CD14-positive monocyte (primary cell): ENCODE measurements around the gene LRPPRC. TPM values are rescaled to one million over a fixed set of nuclear protein-coding genes. Genes with fewer than 3 reads are reported as not detected.

Experiments
- DNase-seq, 3 donors: peaks; one replicate each; pipeline ENCODE4 v3.0.0-alpha.2; 2011 to 2022
- H2AFZ ChIP-seq: 2 replicates; pipeline ENCODE4 v1.6.0; 2012; ENCODE audit warnings: mild to moderate bottlenecking, low read depth, low read length, inconsistent platforms; ENCODE audit not compliant: insufficient read depth, poor library complexity, severe bottlenecking
- H3K27ac ChIP-seq, 2 donors: 1 replicate in 1 of 2; 2 replicates in 1 of 2; pipeline ENCODE4 v1.5.1; 2012 to 2013; ENCODE audit warnings: low read length in 2 of 2, control low read depth in 1 of 2, inconsistent platforms in 1 of 2, low read depth in 1 of 2, mild to moderate bottlenecking in 1 of 2
- H3K27me3 ChIP-seq, 2 donors: one replicate each; pipeline versions ENCODE4 v1.6.0 to v1.6.1; 2011 to 2013; ENCODE audit warnings: low read length in 2 of 2; ENCODE audit not compliant: control insufficient read depth in 2 of 2, insufficient read depth in 2 of 2
- H3K36me3 ChIP-seq, 2 donors: replicated peaks in 1 of 2; 1 replicate in 1 of 2; 2 replicates in 1 of 2; pipeline versions ENCODE4 v1.5.1 to v1.6.1; 2012 to 2013; ENCODE audit warnings: low read length in 2 of 2, control low read depth in 1 of 2, inconsistent platforms in 1 of 2, mild to moderate bottlenecking in 1 of 2; ENCODE audit not compliant: insufficient read depth in 2 of 2, control insufficient read depth in 1 of 2
- H3K4me1 ChIP-seq, 2 donors: 1 replicate in 1 of 2; 2 replicates in 1 of 2; pipeline versions ENCODE4 v1.5.1 to v1.6.1; 2012 to 2013; ENCODE audit warnings: low read length in 2 of 2, control low read depth in 1 of 2, inconsistent platforms in 1 of 2, mild to moderate bottlenecking in 1 of 2, moderate library complexity in 1 of 2; ENCODE audit not compliant: insufficient read depth in 2 of 2, control insufficient read depth in 1 of 2
- H3K4me2 ChIP-seq: replicated peaks from 2 replicates; pipeline ENCODE3; 2012; ENCODE audit warnings: low read length, moderate library complexity, mild to moderate bottlenecking; ENCODE audit not compliant: poor library complexity, severe bottlenecking; ENCODE audit errors: extremely low read depth
- H3K4me3 ChIP-seq, 3 experiments: fragments of 200-600 bp in 1 of 3; sonication (generic) in 1 of 3; replicated peaks in 1 of 3; 1 replicate in 2 of 3; 2 replicates in 1 of 3; pipeline ENCODE4 v1.5.1; 2011 to 2013; ENCODE audit warnings: low read length in 3 of 3, mild to moderate bottlenecking in 3 of 3, control low read depth in 2 of 3, low read depth in 2 of 3, inconsistent platforms in 1 of 3, moderate library complexity in 1 of 3
- H3K79me2 ChIP-seq: 2 replicates; pipeline ENCODE4 v1.6.0; 2012; ENCODE audit warnings: mild to moderate bottlenecking, control low read depth, inconsistent platforms, low read length, moderate library complexity; ENCODE audit not compliant: insufficient read depth
- H3K9ac ChIP-seq: 2 replicates; pipeline ENCODE4 v1.6.0; 2017; ENCODE audit warnings: low read length, mild to moderate bottlenecking; ENCODE audit not compliant: insufficient read depth, poor library complexity, severe bottlenecking
- H3K9me3 ChIP-seq, 2 donors: replicated peaks in 1 of 2; 1 replicate in 1 of 2; 2 replicates in 1 of 2; pipeline versions ENCODE4 v1.5.1 to v1.6.1; 2012 to 2013; ENCODE audit warnings: low read length in 2 of 2, control low read depth in 1 of 2; ENCODE audit not compliant: control insufficient read depth in 1 of 2, insufficient read depth in 1 of 2
- H4K20me1 ChIP-seq: 2 replicates; pipeline ENCODE4 v1.6.0; 2012; ENCODE audit warnings: mild to moderate bottlenecking, low read length, control low read depth, moderate library complexity; ENCODE audit not compliant: insufficient read depth
- H3K27ac Mint-ChIP-seq, 7 donors: one replicate each; pipeline ENCODE4 v1.8.0; 2020; ENCODE audit warnings: mild to moderate bottlenecking in 7 of 7, mixed read lengths in 7 of 7, moderate library complexity in 6 of 7, inconsistent platforms in 2 of 7
- H3K27me3 Mint-ChIP-seq, 3 donors: one replicate each; pipeline ENCODE4 v1.8.0; 2021 to 2022; ENCODE audit warnings: low read depth in 3 of 3, mild to moderate bottlenecking in 3 of 3, mixed read lengths in 3 of 3, moderate library complexity in 3 of 3, inconsistent platforms in 1 of 3
- H3K36me3 Mint-ChIP-seq, 2 donors: one replicate each; pipeline ENCODE4 v1.8.0; 2020; ENCODE audit warnings: mixed read lengths in 2 of 2, inconsistent platforms in 1 of 2, mild to moderate bottlenecking in 1 of 2
- H3K4me1 Mint-ChIP-seq: one replicate; pipeline ENCODE4 v1.8.0; 2020; ENCODE audit warnings: mild to moderate bottlenecking, mixed read lengths
- H3K4me3 Mint-ChIP-seq, 2 donors: one replicate each; pipeline ENCODE4 v1.8.0; 2020; ENCODE audit warnings: mild to moderate bottlenecking in 2 of 2, mixed read lengths in 2 of 2, moderate library complexity in 1 of 2
- H3K9me3 Mint-ChIP-seq, 7 donors: one replicate each; pipeline ENCODE4 v1.8.0; 2020 to 2022; ENCODE audit warnings: mixed read lengths in 7 of 7, mild to moderate bottlenecking in 6 of 7, moderate library complexity in 6 of 7, inconsistent platforms in 2 of 7
- CTCF ChIP-seq: fragments of 200-600 bp; IDR thresholded peaks from one replicate; pipeline ENCODE4 v1.8.0; 2022; ENCODE audit warnings: antibody characterized with exemption, mild to moderate bottlenecking
- WGBS: methylation state at CpG from one replicate; pipeline ENCODE4 v1.1.5; 2013; ENCODE audit warnings: missing lambda C conversion rate; ENCODE audit not compliant: insufficient coverage; 5-methylcytosine and 5-hydroxymethylcytosine counted together
- intact Hi-C, 2 donors: fragments of 100-400 bp; cut with micrococcal nuclease; formaldehyde crosslinking; loops; one replicate each; pipeline versions ENCODE4 v1.15.0 to v1.15.1; 2023
- polyA plus RNA-seq, 3 donors: library from polyadenylated mRNA; depleted of rRNA in 1 of 3; unstranded in 2 of 3; stranded (reverse) in 1 of 3; fragments of 300-500 nt in 2 of 3; fragments of >200 nt in 1 of 3; fragmentation: Illumina TruSeq in 2 of 3; gene quantifications; 1 replicate in 2 of 3; 2 replicates in 1 of 3; pipeline ENCODE4 v1.2.3, GENCODE V29; 2012 to 2021

The LRPPRC gene
- polyA plus RNA-seq, 3 donors, result 15.5 to 25.0 (median 24.8) TPM

- no peak overlapping the region for H3K4me3 ChIP-seq
- H2AFZ ChIP-seq, result no peak overlapping the region
- no peak overlapping the region for H3K9ac ChIP-seq
- H3K36me3 ChIP-seq, result peaks cover 7 to 44% of the 10 kb centered on the region in 2 donors
- no peaks in the 10 kb centered on the region for H3K9me3 Mint-ChIP-seq
- peaks cover 35 to 44% of the 10 kb centered on the region in 2 donors for H3K36me3 Mint-ChIP-seq
- H3K27ac Mint-ChIP-seq, result no peak overlapping the region
- DNase-seq, result no peak
- intact Hi-C loops, result no loop called here
- H3K4me1 Mint-ChIP-seq, result peaks cover 9% of the 10 kb centered on the region
- TF ChIP-seq CTCF, result no peak
- peaks cover 36% of the 10 kb centered on the region for H4K20me1 ChIP-seq
- no peak overlapping the region for H3K27ac ChIP-seq
- H3K4me2 ChIP-seq, result no peak overlapping the region
- no peaks in the 10 kb centered on the region for H3K9me3 ChIP-seq
- H3K27me3 Mint-ChIP-seq, result no peaks in the 10 kb centered on the region
- peaks cover 69% of the 10 kb centered on the region for H3K79me2 ChIP-seq
- 100% methylated on average over 3 of the region's 6 CpGs for WGBS
- H3K4me1 ChIP-seq, result no peaks in the 10 kb centered on the region
- no peak overlapping the region for H3K4me3 Mint-ChIP-seq
- H3K27me3 ChIP-seq, result no peaks in the 10 kb centered on the region
Measured at GRCh38 chr2:43986600-43986999, 9.2 kb downstream of the LRPPRC start.

- Mint-ChIP-seq H3K4me1 (peaks cover 9% of the 10 kb centered on the region), H3K9me3 (peaks cover 0 to 1% (median 0%) of the 10 kb centered on the region in 7 donors), H3K27ac (no peak overlapping the region), H3K4me3 (no peak overlapping the region), H3K27me3 (no peaks in the 10 kb centered on the region), H3K36me3 (peaks cover 38 to 53% of the 10 kb centered on the region in 2 donors)
- H3K4me2 ChIP-seq, result no peak overlapping the region
- 100% methylated on average over 1 of the region's 3 CpGs for WGBS
- DNase-seq, result no peak
- peaks cover 58% of the 10 kb centered on the region for H3K79me2 ChIP-seq
- intact Hi-C loops, result no loop called here
- no peaks in the 10 kb centered on the region for H3K27me3 ChIP-seq
- no peak overlapping the region for H3K9ac ChIP-seq
- no peaks in the 10 kb centered on the region for H3K4me1 ChIP-seq
- H3K9me3 ChIP-seq, result no peaks in the 10 kb centered on the region
- no peak overlapping the region for H3K27ac ChIP-seq
- H4K20me1 ChIP-seq, result peaks cover 29% of the 10 kb centered on the region
- H3K36me3 ChIP-seq, result peaks cover 18 to 51% of the 10 kb centered on the region in 2 donors
- H3K4me3 ChIP-seq, result no peak overlapping the region
- TF ChIP-seq CTCF, result no peak
- no peak overlapping the region for H2AFZ ChIP-seq
Measured at GRCh38 chr2:43985359-43985758, 10.4 kb downstream of the LRPPRC start.
